ENCODE data around the gene CASZ1. TPM values are rescaled to one million over a fixed set of nuclear protein-coding genes. Genes with fewer than 3 reads are reported as not detected.

Gene CASZ1
- total RNA-seq, 2 donors from 2014 or later, result 90.9 to 96.9 TPM

DNA sequence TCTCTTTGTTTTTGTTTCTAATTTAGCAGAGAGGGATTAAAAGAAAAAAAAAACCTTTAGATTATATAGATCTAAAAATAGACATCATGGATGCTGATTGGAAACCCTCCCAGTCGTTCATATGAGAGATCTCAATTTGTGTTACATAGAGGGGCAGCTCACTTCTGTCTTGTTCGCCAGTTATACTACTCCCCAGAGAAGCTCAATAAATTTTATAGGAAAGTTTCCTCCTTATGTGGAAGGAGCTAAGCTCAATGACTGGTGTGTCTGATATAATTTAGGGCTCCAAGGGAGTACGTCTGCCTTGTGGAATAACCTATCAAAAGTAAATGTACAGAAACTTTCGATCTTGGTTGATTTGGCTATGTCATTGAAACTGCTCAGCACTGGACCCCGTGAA lies 204.1 kb downstream of the CASZ1 start:
- intact Hi-C loops (cut with DNase I), result no loop called here
- Histone ChIP-seq H3K27ac (peak overlapping the region; percentile 32 to 40), H3K4me3 (no peak overlapping the region), H3K27me3 (replicated peaks; ENCODE audit: insufficient read depth) (no peaks in the 10 kb centered on the region), H3K9me3 (no peaks in the 10 kb centered on the region), H3K36me3 (no peaks in the 10 kb centered on the region), H3K4me1 (replicated peaks) (peaks cover 4% of the 10 kb centered on the region)
- DNase-seq (ENCODE audit: low spot score), result no peak
- TF ChIP-seq, protein P1, sequence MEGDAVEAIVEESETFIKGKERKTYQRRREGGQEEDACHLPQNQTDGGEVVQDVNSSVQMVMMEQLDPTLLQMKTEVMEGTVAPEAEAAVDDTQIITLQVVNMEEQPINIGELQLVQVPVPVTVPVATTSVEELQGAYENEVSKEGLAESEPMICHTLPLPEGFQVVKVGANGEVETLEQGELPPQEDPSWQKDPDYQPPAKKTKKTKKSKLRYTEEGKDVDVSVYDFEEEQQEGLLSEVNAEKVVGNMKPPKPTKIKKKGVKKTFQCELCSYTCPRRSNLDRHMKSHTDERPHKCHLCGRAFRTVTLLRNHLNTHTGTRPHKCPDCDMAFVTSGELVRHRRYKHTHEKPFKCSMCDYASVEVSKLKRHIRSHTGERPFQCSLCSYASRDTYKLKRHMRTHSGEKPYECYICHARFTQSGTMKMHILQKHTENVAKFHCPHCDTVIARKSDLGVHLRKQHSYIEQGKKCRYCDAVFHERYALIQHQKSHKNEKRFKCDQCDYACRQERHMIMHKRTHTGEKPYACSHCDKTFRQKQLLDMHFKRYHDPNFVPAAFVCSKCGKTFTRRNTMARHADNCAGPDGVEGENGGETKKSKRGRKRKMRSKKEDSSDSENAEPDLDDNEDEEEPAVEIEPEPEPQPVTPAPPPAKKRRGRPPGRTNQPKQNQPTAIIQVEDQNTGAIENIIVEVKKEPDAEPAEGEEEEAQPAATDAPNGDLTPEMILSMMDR (IDR thresholded peaks at IDR 0.05), result no peak
- TF ChIP-seq POLR2AphosphoS5 (IDR thresholded peaks at IDR 0.05), result no peak
- no peak for TF ChIP-seq POLR2A (IDR thresholded peaks at IDR 0.05)
- WGBS, result 48% methylated on average over 5 of the region's 5 CpGs

DNA sequence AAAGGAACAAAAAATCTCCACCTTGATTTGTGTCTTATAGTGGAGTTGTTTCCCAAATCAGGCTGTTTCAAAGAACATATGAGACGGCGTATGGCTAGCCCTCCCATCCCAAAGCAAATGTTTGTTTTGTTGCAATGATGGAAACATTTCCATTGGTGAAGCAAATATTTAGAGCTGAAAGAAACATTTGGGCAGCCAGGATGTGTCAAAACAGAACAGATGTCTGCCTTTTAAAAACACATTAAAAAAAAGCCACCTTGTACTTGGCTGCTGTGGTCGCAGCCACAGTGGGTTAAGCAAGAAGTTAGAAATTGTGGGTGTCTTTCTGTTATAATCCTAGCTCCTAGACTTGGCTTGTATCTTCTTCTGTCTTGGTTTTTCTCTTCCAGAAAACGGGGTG lies 205.4 kb downstream of the CASZ1 start:
- DNase-seq (ENCODE audit: low spot score), result no peak
- no peak overlapping the region for H3K4me3 ChIP-seq
- no peaks in the 10 kb centered on the region for H3K36me3 ChIP-seq
- H3K27me3 ChIP-seq (replicated peaks; ENCODE audit: insufficient read depth), result no peaks in the 10 kb centered on the region
- TF ChIP-seq, protein P1 (IDR thresholded peaks at IDR 0.05), result no peak
- no peak for TF ChIP-seq POLR2AphosphoS5 (IDR thresholded peaks at IDR 0.05)
- no peak for TF ChIP-seq POLR2A (IDR thresholded peaks at IDR 0.05)
- H3K4me1 ChIP-seq (replicated peaks), result peaks cover 4% of the 10 kb centered on the region
- WGBS, result 37% methylated on average over 4 of the region's 4 CpGs
- H3K27ac ChIP-seq, result peak overlapping the region in 1 of 2 donors; percentile 20
- no peaks in the 10 kb centered on the region for H3K9me3 ChIP-seq
- intact Hi-C loops (cut with DNase I), result no loop called here

DNA sequence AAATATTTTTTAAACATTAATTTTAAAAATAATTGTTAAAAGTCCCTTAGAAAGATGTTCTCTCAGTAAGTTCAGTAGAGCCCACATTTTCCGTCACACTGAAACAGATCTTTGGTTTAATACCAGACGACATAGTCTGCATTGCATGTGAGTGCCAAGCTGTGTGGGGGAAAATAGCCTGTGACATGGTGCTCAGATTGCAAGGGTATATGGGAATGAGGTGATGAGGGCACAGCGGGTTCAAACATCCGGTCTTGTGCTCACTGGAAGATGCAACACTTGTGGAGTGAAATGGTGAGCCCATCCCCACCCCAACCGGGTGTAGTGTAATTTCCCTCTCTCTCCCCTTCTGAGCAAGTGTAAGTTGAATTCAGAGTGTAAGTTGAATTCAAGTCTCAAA lies 207.4 kb downstream of the CASZ1 start:
- intact Hi-C loops (cut with DNase I), result no loop called here
- Histone ChIP-seq H3K4me3 (no peak overlapping the region), H3K27ac (no peak overlapping the region), H3K9me3 (no peaks in the 10 kb centered on the region), H3K4me1 (replicated peaks) (peaks cover 4% of the 10 kb centered on the region), H3K27me3 (replicated peaks; ENCODE audit: insufficient read depth) (no peaks in the 10 kb centered on the region), H3K36me3 (no peaks in the 10 kb centered on the region)
- TF ChIP-seq POLR2AphosphoS5 (IDR thresholded peaks at IDR 0.05) (no peak), POLR2A (IDR thresholded peaks at IDR 0.05) (no peak)
- TF ChIP-seq, protein P1 (IDR thresholded peaks at IDR 0.05), result no peak
- DNase-seq (ENCODE audit: low spot score), result no peak
- 93% methylated on average over 5 of the region's 5 CpGs for WGBS

DNA sequence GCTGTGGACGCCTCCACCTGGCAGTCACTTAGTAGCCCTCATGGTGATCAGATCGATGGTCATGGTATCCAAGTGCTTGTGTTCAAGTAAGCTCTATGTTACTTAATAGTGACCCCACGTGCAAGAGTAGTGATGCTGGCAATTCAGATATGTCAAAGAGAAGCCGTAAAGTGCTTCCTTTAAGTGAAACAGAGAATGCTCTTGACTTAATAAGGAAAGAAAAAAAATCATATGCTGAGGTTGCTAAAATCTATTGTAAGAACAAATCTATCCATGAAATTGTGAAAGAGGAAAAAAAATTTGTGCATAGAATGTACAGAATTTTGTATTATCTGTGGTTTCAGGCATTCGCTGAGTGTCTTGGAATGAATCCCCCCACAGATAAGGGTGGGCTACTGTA lies 207.8 kb downstream of the CASZ1 start:
- intact Hi-C loops (cut with DNase I), result no loop called here
- no peaks in the 10 kb centered on the region for H3K27me3 ChIP-seq (replicated peaks; ENCODE audit: insufficient read depth)
- H3K36me3 ChIP-seq, result no peaks in the 10 kb centered on the region
- no peak for DNase-seq (ENCODE audit: low spot score)
- H3K4me1 ChIP-seq (replicated peaks), result peaks cover 4% of the 10 kb centered on the region
- no peak overlapping the region for H3K27ac ChIP-seq
- H3K4me3 ChIP-seq, result no peak overlapping the region
- TF ChIP-seq POLR2AphosphoS5 (IDR thresholded peaks at IDR 0.05) (no peak), POLR2A (IDR thresholded peaks at IDR 0.05) (no peak)
- TF ChIP-seq, protein P1 (IDR thresholded peaks at IDR 0.05), result no peak
- H3K9me3 ChIP-seq, result no peaks in the 10 kb centered on the region
- 93% methylated on average over 5 of the region's 5 CpGs for WGBS

Small RNA genes within 50 kb of the gene (small RNA-seq; reads per million reads assigned to genes)
- 0 reads per million in 2 donors for gene RN7SL614P

Other genes starting within 250 kb of the CASZ1 start
- 100 to 1,000 TPM in 1 of 2 donors, 10 to 100 TPM in 1; 93.7 to 151 TPM for gene TARDBP, start 216.0 kb upstream of the CASZ1 start, total RNA-seq